SH-SY5Y (cell line): ENCODE data around the gene CHD6.

ENCODE experiments used
- GATA2 ChIP-seq: IDR thresholded peaks from 2 replicates; pipeline ENCODE4 v1.6.1; 2011; ENCODE audit warnings: mild to moderate bottlenecking, low read depth, low read length
- GATA3 ChIP-seq: IDR thresholded peaks from 2 replicates; pipeline ENCODE4 v1.6.1; 2011; ENCODE audit warnings: low read depth, mild to moderate bottlenecking, low read length, moderate library complexity

The CHD6 gene

GRCh38 chr20:41617902-41618806 lies at the start of gene CHD6:
TSS of gene CHD6 (minus strand) at chr20:41618377. CDS start at chr20:41551337, 67,040 bp downstream.
- TF ChIP-seq GATA3 (no peak), GATA2 (no peak)

GRCh38 chr20:41664584-41664983 lies 46.4 kb upstream of the CHD6 start:
- TF ChIP-seq GATA3: no peak
- TF ChIP-seq GATA2: no peak

GRCh38 chr20:41657655-41658054 lies 39.5 kb upstream of the CHD6 start:
- TF ChIP-seq GATA2: no peak
- no peak for TF ChIP-seq GATA3

GRCh38 chr20:41655962-41656618 lies 37.9 kb upstream of the CHD6 start:
- TF ChIP-seq GATA2 (no peak), GATA3 (no peak)

- TF ChIP-seq GATA3: no peak
- no peak for TF ChIP-seq GATA2
Observed at GRCh38 chr20:41654884-41655283, 36.7 kb upstream of the CHD6 start.

- no peak for TF ChIP-seq GATA3
- no peak for TF ChIP-seq GATA2
Observed at GRCh38 chr20:41654292-41654691, 36.1 kb upstream of the CHD6 start.

GRCh38 chr20:41650231-41650948 lies 32.2 kb upstream of the CHD6 start:
- TF ChIP-seq GATA3: no peak
- no peak for TF ChIP-seq GATA2

GRCh38 chr20:41649489-41649888 lies 31.3 kb upstream of the CHD6 start:
- TF ChIP-seq GATA2: no peak
- no peak for TF ChIP-seq GATA3

GRCh38 chr20:41645372-41645771 lies 27.2 kb upstream of the CHD6 start:
- TF ChIP-seq GATA3: no peak
- TF ChIP-seq GATA2: no peak

GRCh38 chr20:41643504-41643938 lies 25.3 kb upstream of the CHD6 start:
- TF ChIP-seq GATA3 (no peak), GATA2 (no peak)

- no peak for TF ChIP-seq GATA3
- TF ChIP-seq GATA2: no peak
Observed at GRCh38 chr20:41639630-41640029, 21.5 kb upstream of the CHD6 start.

- TF ChIP-seq GATA3 (no peak), GATA2 (no peak)
Observed at GRCh38 chr20:41638456-41638855, 20.3 kb upstream of the CHD6 start.

- TF ChIP-seq GATA3: no peak
- TF ChIP-seq GATA2: no peak
Observed at GRCh38 chr20:41635158-41635557, 17.0 kb upstream of the CHD6 start.

GRCh38 chr20:41632896-41633295 lies 14.7 kb upstream of the CHD6 start:
- TF ChIP-seq GATA3 (no peak), GATA2 (no peak)

GRCh38 chr20:41631826-41632225 lies 13.6 kb upstream of the CHD6 start:
- no peak for TF ChIP-seq GATA3
- no peak for TF ChIP-seq GATA2
